Ovary (tissue), 3 donors: ENCODE results near the gene IRAK4.

ENCODE experiments used
- EP300 ChIP-seq: sonication (generic); formaldehyde crosslinking; IDR thresholded peaks from one replicate; pipeline ENCODE4 v1.6.1; 2017; ENCODE audit warnings: antibody characterized with exemption
- POLR2A ChIP-seq: fragments of 450-650 bp; IDR thresholded peaks from one replicate; pipeline ENCODE4 v1.6.1; 2017; ENCODE audit warnings: antibody characterized with exemption, mild to moderate bottlenecking, moderate library complexity
- TF ChIP-seq, protein P1 (sequence below), 3 donors: fragments of 450-650 bp in 2 of 3; fragments of 200-600 bp in 1 of 3; IDR thresholded peaks; one replicate each; pipeline versions ENCODE4 v1.5.1 to v1.8.0; 2016 to 2022; ENCODE audit warnings: antibody characterized with exemption in 3 of 3, mild to moderate bottlenecking in 1 of 3
- donor health status: DM: no; HTN: no; CAD: no.

DNA sequence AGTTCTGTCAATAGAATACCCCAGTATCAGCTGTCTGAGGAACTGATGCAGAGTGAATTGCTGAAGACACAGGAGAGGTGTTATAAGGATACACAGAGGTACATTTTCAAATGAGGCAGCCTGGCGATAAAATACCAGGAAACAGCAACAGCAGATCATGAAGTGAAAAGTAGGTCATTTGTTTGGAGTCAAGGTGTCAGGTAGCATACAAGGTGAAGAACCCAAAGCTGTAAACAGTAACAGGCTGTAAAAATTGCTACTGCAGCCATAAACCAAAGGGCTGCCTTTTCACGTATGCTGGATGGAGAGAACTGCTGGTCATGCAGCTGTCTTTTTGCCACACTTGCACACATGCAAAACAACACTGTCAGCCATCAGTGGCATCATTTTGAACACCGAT is 56.7 kb downstream of the IRAK4 start:
- TF ChIP-seq, protein P1, sequence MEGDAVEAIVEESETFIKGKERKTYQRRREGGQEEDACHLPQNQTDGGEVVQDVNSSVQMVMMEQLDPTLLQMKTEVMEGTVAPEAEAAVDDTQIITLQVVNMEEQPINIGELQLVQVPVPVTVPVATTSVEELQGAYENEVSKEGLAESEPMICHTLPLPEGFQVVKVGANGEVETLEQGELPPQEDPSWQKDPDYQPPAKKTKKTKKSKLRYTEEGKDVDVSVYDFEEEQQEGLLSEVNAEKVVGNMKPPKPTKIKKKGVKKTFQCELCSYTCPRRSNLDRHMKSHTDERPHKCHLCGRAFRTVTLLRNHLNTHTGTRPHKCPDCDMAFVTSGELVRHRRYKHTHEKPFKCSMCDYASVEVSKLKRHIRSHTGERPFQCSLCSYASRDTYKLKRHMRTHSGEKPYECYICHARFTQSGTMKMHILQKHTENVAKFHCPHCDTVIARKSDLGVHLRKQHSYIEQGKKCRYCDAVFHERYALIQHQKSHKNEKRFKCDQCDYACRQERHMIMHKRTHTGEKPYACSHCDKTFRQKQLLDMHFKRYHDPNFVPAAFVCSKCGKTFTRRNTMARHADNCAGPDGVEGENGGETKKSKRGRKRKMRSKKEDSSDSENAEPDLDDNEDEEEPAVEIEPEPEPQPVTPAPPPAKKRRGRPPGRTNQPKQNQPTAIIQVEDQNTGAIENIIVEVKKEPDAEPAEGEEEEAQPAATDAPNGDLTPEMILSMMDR (IDR thresholded peaks at IDR 0.05), result no peak
- no peak for TF ChIP-seq EP300
- TF ChIP-seq POLR2A, result no peak
